ENCODE measurements around the gene CUEDC2.

CUEDC2 gene

GRCh38 chr10:102450374-102451104, 18.2 kb upstream of the CUEDC2 start:
- H2AFZ ChIP-seq (ENCODE audit: low read length) = no peak overlapping the region
- peak overlapping the region; percentile 70 for H3K4me3 ChIP-seq (ENCODE audit: low read depth, low read length, poor library complexity, severe bottlenecking)
- peak overlapping the region; percentile 92 for H3K4me2 ChIP-seq (ENCODE audit: low read length)
- H3K4me1 ChIP-seq (ENCODE audit: insufficient read depth, low read length, severe bottlenecking) = peaks cover 22% of the 10 kb centered on the region
- H4K20me1 ChIP-seq (ENCODE audit: insufficient read depth, low read length) = no peaks in the 10 kb centered on the region
- 0 out of 2 replicates have a peak, but pooled peaks cover 5% of the 10 kb centered on the region for H3K79me2 ChIP-seq (ENCODE audit: insufficient read depth, low read length)
- no peaks in the 10 kb centered on the region for H3F3A ChIP-seq (ENCODE audit: insufficient read depth, low read length)
- TF ChIP-seq CTCF (IDR thresholded peaks at IDR 0.05; ENCODE audit: low read length) = no peak
- no peak for TF ChIP-seq EZH2 (IDR thresholded peaks at IDR 0.05; ENCODE audit: borderline replicate concordance, low read length)
- peaks cover 7% of the 10 kb centered on the region; the same call in 1 of the 2 replicates for H3K36me3 ChIP-seq (ENCODE audit: insufficient read depth, low read length)
- H3K9me2 ChIP-seq (ENCODE audit: low read depth, low read length) = no peaks in the 10 kb centered on the region
- H3K27me3 ChIP-seq (ENCODE audit: insufficient read depth, low read length) = no peaks in the 10 kb centered on the region
- H3K27ac ChIP-seq (ENCODE audit: low read depth, low read length, poor library complexity, severe bottlenecking) = peak overlapping the region; percentile 81
- peak overlapping the region; percentile 86 for H3K9ac ChIP-seq (ENCODE audit: low read length)
- H3K9me3 ChIP-seq (ENCODE audit: low read length) = no peaks in the 10 kb centered on the region

- Histone ChIP-seq H3K27me3 (ENCODE audit: insufficient read depth, low read length) (no peaks in the 10 kb centered on the region), H2AFZ (ENCODE audit: low read length) (no peak overlapping the region), H4K20me1 (ENCODE audit: insufficient read depth, low read length) (no peaks in the 10 kb centered on the region), H3K4me3 (ENCODE audit: low read depth, low read length, poor library complexity, severe bottlenecking) (peak overlapping the region; percentile 70), H3K4me1 (ENCODE audit: insufficient read depth, low read length, severe bottlenecking) (peaks cover 22% of the 10 kb centered on the region), H3F3A (ENCODE audit: insufficient read depth, low read length) (no peaks in the 10 kb centered on the region), H3K27ac (ENCODE audit: low read depth, low read length, poor library complexity, severe bottlenecking) (peak overlapping the region; percentile 81), H3K9ac (ENCODE audit: low read length) (peak overlapping the region; percentile 86), H3K4me2 (ENCODE audit: low read length) (peak overlapping the region; percentile 77), H3K79me2 (ENCODE audit: insufficient read depth, low read length) (0 out of 2 replicates have a peak, but pooled peaks cover 5% of the 10 kb centered on the region), H3K9me3 (ENCODE audit: low read length) (no peaks in the 10 kb centered on the region), H3K36me3 (ENCODE audit: insufficient read depth, low read length) (peaks cover 7% of the 10 kb centered on the region; the same call in 1 of the 2 replicates), H3K9me2 (ENCODE audit: low read depth, low read length) (no peaks in the 10 kb centered on the region)
- TF ChIP-seq CTCF (IDR thresholded peaks at IDR 0.05; ENCODE audit: low read length) (no peak), EZH2 (IDR thresholded peaks at IDR 0.05; ENCODE audit: borderline replicate concordance, low read length) (no peak)
Observed at GRCh38 chr10:102450124-102450373, 17.7 kb upstream of the CUEDC2 start.

- Histone ChIP-seq H3K4me3 (ENCODE audit: low read depth, low read length, poor library complexity, severe bottlenecking) (peak overlapping the region; percentile 70), H3K4me2 (ENCODE audit: low read length) (peak overlapping the region; percentile 77), H3K9me3 (ENCODE audit: low read length) (no peaks in the 10 kb centered on the region), H4K20me1 (ENCODE audit: insufficient read depth, low read length) (no peaks in the 10 kb centered on the region), H3K79me2 (ENCODE audit: insufficient read depth, low read length) (0 out of 2 replicates have a peak, but pooled peaks cover 5% of the 10 kb centered on the region), H3K27me3 (ENCODE audit: insufficient read depth, low read length) (no peaks in the 10 kb centered on the region), H2AFZ (ENCODE audit: low read length) (no peak overlapping the region), H3K9me2 (ENCODE audit: low read depth, low read length) (no peaks in the 10 kb centered on the region), H3K36me3 (ENCODE audit: insufficient read depth, low read length) (peaks cover 7% of the 10 kb centered on the region; the same call in 1 of the 2 replicates), H3K27ac (ENCODE audit: low read depth, low read length, poor library complexity, severe bottlenecking) (peak overlapping the region; percentile 81), H3K4me1 (ENCODE audit: insufficient read depth, low read length, severe bottlenecking) (peaks cover 22% of the 10 kb centered on the region), H3K9ac (ENCODE audit: low read length) (peak overlapping the region; percentile 86), H3F3A (ENCODE audit: insufficient read depth, low read length) (no peaks in the 10 kb centered on the region)
- TF ChIP-seq EZH2 (IDR thresholded peaks at IDR 0.05; ENCODE audit: borderline replicate concordance, low read length) = no peak
- no peak for TF ChIP-seq CTCF (IDR thresholded peaks at IDR 0.05; ENCODE audit: low read length)
Observed at GRCh38 chr10:102449321-102450123, 17.1 kb upstream of the CUEDC2 start.
